NT2/D1 (cell line): ENCODE measurements around the gene ARFGAP2.

Source experiments
- SUZ12 ChIP-seq: IDR thresholded peaks from 2 replicates; pipeline ENCODE4 v1.6.1; 2011; ENCODE audit not compliant: insufficient read length, insufficient read depth; ENCODE audit errors: extremely low read depth
- YY1 ChIP-seq: IDR thresholded peaks from 2 replicates; pipeline ENCODE4 v1.6.1; 2011; ENCODE audit not compliant: insufficient read length, insufficient read depth
- ZNF274 ChIP-seq: IDR thresholded peaks from 2 replicates; pipeline ENCODE4 v1.6.1; 2011; ENCODE audit warnings: mild to moderate bottlenecking, low read depth, low read length

GRCh38 chr11:47125083-47125482, 51.6 kb downstream of the ARFGAP2 start:
- no peak for TF ChIP-seq ZNF274
- TF ChIP-seq YY1 = no peak
- no peak for TF ChIP-seq SUZ12
